ENCODE measurements around the gene GPR45.

- TF ChIP-seq EZH2 (IDR thresholded peaks at IDR 0.05; ENCODE audit: borderline replicate concordance, low read depth, low read length, severe bottlenecking) (no peak), CTCF (IDR thresholded peaks at IDR 0.05; ENCODE audit: borderline replicate concordance, extremely low read depth, low read length, poor library complexity, severe bottlenecking) (no peak)
These were observed 46.6 kb downstream of the GPR45 start for GRCh38 chr2:105288133-105288532.
